DMS153 treated with DMSO at 0.1 percent for 48 hours (cell line): Measurements from ENCODE around the gene CPN2.

ENCODE experiments used
- DNase-seq: peaks from one replicate; lab custom pipeline; 2025; ENCODE audit not compliant: unreplicated experiment; lab: John Stamatoyannopoulos, UW

Gene CPN2

DNA sequence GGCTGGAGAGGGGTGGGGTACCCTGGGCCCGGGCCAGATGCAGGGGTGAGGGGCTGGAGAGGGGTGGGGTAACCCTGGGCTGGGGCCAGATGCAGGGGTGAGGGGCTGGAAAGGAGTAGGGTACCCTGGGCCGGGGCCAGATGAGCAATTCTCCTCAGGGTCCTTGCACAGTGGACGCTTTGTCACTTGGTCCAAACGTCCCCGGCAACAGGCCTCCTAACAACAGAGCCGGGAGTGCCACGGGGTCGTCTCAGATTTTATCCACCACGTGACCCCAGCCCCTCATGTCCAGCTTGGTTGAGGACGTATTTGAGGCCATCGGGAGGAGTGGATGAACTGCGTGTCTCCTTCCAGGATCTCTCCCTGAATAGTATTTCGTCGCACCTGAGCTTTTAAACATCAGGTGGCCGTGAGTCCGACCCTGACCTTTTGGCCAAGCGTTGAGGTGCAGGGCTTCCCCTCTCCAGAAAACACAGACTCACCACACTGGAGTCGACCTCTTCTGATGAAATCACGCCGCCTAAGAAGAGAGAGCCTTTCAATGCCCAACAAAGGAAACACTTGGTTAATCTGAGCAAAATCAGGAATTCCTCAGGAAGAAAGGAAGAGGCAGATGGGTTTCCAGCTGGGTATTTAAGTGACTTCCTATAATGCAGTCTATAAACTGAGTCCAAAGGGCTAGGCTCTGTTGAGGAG is 31.2 kb upstream of the CPN2 start:
- no peak for DNase-seq

DNA sequence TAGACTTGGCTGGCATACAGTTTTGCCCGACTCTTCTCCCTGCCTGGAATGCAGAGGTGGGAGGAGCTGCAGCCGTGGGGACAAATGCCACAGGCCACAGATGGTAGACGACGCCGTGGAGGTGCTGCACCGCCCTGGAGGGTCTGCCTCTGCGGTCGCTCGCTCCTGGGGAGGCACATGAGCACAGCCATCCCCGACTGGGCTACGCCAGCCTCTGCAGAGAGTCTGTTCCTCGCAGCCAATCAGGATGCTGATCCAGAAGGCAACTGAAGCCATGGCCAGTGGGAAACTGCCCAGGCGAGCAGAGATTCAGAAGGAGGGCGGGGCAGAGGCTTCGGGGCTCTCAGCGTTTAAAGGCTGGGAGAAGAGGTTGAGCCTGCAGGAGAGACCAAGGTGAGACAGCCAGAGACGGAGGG is 30.3 kb upstream of the CPN2 start:
- DNase-seq = peak; percentile 54

DNA sequence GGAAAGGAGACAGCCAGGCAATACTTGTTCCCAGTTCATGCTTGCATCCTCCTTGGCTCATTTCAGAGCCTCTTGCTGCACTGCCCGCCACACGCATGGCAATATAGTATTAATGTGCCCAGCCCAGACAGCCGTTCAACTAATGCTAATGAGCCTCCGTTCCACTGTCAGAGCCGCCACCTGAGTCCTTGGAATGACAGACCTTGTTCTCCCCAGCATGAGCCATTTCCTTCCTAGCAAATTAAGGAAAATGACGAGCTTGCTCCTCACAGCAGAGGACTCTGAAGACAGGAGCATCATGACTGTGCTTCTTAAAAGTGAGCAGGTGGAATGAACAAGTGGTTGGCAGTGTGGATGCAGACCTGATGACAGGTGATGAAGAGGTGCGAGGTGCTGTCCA is 29.2 kb upstream of the CPN2 start:
- no peak for DNase-seq

DNA sequence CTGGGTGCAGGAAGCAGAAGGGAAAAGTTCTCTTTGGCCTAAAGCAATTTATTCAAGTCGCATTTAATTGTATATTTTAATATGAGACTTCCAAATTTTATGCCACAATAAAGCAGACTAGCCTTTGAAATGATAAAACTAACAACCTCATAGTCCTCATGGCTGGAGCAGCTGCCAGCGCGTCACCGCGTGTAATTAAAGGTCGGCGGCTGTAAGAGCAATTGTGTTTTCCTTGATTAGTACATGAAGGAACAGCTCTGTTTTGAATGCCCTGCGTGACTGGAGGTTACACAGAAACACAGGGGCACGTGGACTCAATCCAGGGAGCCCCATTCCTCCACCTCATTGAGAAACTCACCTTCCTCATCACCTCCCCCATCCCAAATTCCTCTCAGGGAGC is 28.5 kb upstream of the CPN2 start:
- no peak for DNase-seq

DNA sequence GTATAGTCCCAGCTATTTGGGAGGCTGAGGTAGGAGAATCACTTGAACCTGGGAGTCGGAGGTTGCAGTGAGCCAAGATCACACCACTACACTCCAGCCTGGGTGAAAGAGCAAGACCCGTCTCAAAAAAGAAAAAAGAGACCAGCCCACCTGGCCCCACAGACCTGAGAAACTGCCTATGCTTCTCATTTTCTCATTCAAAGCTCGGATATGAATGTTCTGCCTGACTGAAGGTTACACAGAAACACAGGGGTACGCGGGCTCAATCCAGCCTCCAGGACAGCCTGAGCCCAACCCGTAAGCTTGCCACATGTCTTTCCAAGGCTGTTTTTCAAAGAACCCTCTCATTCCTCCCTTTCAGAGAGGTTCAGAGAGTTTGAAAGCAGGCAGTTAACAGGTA is 28.1 kb upstream of the CPN2 start:
- no peak for DNase-seq

DNA sequence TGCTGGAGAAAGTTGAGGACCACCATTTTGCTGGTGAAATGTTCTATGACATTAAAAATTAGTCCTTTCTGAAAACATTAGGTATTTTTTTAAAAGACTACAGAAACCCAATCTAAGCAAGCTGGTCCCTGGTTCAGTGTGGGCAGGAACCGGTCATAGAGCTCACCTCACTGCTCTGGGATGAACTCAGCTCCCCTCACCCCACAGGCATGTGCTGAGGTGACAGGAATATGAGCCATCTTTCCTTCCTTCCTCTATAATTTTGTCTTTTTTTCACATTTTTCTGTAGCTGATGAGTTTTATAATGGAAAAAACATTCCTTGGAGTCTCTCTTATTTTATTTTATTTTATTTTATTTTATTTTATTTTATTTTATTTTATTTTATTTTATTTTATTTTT is 26.6 kb upstream of the CPN2 start:
- DNase-seq = no peak

DNA sequence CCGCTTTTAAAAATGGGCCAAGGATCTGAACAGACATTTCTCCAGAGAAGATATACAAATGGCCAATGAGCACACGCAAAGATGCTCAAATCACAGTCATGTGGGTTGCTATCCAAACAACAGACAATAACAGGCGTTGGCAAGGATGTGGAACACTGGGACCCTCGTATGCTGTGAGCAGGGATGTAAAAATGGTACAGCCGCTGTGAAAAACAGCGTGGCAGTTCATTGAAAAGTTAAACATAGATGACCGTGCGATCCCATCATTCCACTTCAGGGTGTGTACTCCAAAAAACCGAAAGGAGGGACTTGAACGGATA is 25.1 kb upstream of the CPN2 start:
- no peak for DNase-seq

DNA sequence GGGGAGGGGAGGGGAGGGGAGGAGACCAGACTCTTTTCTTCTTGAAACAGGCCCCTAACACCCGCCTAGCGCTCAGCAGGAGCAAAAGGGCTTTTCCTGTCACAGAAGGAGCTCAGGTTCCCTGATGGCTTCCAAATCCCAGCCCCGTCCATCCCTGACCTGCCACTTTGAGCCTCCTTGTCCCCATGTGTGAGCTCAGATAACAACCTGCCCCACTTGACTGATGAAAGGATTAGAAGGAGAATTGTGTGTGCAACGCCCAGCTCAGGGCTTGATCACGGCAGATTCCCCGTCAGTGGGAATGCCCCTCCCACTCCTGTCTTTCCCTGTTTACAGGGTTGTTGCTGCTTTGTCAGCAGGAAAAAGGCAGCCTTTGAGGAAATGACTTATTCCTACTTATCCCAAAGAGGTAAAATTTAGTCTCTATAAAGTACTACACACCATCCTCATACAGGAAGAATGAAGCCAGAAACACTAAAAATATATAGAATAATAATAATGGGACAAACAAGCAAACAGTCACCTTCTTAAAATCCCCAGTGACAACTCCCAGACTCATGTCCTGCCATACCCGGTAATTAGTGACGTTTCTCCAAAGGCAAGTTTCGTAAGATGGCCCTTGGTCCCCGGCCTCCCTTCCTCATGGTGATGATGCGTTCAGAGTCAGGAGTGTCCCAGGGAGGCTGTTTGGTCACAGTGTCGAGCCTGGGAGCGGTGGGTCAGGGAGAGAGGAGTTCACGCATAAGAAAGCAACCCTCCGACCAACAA is 24.5 kb upstream of the CPN2 start:
- DNase-seq = peak; percentile 35

DNA sequence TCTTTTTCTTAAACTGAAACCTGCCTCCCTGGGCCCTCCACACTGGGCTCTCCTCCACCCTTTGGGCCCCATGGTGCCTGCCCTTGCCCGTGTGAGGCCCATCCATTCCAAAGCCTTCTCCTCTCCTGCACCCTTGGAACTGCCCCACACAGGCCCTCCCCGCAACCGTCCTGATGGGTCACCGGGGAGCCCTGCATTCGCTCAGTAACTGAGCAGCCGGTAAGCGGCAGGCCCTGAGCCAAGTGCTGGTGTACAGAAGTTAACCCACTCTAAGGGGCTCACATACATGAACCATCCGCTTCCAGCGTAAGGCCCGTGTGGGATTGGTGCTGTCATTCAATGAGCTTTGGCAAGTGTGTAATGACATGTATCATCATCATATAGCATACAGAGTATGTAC is 23.8 kb upstream of the CPN2 start:
- DNase-seq = no peak

DNA sequence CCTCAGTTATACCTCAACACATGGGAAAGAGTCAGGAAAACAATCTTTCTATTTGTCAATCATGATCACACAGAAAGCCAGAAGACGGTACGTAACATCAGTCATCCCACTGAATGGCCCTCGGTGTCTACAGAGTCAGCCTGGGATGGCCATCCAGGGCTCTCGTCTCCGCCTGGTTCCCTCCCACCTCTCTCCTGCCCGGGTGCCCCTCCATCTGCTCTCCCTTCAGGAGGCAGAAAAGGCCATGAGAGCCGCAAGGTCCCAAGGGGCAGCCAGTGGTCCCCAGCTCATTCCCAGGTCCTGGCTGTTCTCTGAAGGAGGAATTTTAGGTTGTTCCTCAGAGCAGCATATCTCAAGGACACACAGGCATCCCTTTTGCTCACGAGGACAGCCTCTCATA is 22.8 kb upstream of the CPN2 start:
- DNase-seq = no peak

DNA sequence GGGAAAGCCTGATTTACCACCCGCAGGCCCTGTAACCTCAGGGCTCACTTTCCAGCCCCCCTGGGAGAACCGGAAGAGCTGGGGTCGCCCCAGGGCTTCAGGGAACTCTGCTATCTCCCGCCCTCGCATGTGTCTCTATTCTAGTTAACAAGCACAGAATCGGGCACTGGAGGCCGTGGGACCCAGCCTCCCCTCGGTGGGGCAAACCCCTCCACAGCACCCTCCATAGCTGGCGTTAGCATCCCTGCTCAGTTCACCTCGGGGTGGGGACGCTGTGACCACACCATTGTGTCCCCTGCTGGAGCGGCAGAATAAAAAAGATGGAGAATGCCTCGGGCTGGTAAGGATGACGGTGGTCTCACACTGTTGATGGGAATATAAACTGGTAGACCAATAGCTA is 21.9 kb upstream of the CPN2 start:
- no peak for DNase-seq

DNA sequence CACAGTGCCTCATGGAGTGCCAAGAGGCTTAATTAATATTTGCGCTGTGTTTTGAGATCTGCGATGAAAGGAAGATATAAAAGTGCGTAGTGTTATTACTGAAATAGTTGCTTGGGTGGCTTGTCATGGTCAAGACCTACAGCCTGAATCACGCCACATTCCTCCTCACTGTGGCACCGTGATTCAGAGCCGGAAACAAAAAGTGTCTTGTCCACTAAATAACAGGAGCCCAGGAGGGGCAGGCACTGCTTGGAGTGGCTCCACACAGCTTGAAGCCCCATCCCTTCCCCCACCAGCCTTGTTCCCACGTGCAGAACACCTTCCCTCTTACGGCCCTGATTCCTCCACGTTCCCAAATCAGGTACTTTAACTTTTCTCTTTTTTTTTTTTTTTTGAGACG is 19.6 kb upstream of the CPN2 start:
- DNase-seq = no peak

DNA sequence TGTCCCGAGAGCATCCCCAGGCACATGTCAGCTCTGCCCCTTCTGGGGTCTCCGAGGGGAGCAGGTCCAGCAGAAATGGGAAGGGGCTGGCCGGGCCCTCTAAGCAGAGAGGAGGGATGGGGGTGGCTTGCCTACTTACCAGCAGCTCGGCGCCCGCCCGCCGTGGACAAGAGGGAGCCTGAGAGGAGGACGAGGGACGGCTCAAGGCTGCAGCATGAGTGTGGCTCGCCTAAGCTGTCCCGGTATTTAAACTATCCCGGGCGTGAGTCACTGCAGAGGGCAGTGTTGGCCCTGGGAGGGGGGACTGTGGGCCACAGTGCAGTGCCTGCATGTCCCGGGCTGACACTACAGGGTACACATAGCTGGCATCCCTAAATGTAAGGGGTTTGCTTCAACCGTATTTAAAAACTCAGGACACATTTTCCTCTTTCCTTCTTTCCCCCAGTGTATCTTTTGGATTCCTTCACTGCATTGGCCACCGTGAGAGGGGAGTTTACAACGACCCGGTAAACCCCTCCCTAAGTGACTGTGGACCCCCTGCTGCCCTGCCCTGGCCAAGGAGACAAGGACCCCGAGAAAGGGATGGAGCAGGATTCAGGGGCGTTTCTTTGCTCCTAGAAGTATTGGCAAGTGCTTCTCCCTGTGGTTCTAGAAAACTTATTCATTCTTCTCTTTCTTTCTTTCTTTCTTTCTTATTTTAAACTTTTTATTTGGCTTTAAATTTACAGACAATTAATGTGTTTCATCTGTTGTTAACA is 18.6 kb upstream of the CPN2 start, which contains the start of gene LRRC15:
LRRC15 (minus strand) TSS at position 222 of the 758 bp plus-strand sequence. CDS start 8,700 bp downstream, outside the sequence.
- DNase-seq = no peak

DNA sequence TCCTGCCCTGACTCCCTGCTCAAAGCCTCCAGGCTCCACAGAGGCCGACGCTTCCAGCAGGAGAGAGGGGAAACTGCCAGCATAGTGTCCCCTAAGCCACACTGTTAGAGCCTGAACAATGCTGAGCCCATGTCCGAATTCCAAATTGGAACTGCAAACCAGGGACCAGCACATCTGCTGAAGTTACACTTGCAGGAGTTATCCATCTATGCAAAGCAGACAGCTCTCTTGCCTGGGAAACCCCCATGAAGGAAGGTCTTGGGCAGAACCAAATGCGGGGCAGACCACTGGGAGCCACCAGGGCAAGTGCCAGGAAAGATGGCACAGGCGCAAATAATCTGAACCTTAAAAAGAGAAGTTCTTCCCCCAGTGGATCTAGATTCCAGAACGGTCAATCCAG is 17.8 kb upstream of the CPN2 start:
- DNase-seq = no peak

DNA sequence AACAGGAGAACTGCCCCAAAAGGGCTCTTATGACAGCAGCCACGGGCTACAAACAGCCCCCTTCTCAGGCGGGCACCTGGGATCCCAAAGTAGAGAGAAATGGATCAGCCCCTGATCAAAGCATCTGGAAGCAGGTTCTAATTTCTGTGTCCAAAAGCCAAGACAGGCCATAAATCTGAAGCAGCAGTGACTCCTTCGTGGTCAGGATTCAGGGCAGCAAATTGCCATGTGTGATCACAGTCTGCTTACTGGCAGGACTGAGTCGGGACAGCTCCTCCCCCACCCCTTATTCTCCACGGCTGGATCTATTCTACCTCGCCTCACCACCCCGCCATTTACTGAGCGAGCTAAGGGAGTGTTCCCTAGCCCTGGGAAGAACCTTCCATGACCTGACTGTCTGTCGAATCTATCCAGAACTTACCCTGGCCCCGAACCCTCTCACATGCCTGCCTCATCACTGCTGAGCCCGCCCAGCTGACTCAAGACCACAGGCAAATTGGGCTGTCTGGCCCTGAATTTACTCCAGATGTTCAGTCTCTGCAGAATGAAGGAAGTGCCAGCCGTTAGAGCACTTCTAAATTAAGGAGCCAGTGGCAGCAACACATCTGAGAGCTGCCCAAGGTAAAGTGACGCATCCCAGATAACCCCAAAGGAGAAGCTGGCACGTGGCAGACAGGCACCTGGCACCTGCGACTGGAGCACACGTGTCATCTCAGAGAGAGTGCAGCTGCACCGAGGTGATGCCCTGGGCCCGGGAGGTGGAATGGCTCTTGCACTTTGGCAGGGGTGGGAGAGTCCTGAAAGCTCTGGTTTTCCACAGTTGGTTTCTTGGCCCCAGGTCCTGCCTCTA is 17.1 kb upstream of the CPN2 start:
- DNase-seq = no peak

DNA sequence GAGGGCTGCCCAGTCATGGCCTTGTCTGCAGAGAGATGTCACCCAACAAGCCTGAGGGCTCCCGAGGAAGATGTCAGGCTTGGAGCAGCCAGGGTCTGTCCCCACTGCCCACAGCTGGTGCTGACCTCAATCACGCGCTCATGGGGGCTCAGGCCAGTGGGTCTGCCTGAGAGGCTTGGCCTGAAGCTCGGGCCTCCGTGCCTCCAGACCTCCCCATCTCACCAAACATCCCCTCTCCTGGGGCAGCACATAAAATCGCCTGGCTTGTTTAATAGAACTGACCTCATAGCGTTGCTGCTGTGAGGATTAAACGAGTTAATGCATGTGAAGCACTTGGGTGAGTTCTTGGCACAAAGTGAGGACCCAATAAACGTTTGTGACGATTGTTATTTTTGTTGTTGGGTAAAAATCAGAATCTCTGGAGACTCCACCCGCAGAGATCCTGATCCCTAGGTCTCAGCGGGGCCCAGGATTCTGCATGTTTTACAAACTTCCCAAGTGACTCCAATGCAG is 14.9 kb upstream of the CPN2 start:
- no peak for DNase-seq

DNA sequence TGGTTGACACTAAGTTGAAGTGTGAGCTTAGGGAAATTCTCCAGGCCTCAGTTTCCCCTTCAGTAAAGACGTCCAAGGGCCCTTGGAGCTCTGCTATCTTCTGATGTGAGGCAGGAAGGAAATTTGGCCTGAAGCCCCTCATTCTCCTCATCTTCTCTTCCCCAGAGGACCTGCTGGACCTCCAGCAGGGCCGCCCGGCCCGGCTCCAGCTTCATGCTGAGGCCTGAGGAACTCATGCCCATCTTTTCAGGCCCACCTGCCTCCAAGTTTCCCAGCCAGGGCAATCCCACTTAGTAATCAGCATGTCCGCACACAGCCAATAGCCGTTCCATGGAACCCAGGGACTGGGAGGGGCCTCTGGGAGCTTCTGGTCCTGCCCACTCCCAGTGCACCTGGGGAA is 14.4 kb upstream of the CPN2 start:
- DNase-seq = no peak

DNA sequence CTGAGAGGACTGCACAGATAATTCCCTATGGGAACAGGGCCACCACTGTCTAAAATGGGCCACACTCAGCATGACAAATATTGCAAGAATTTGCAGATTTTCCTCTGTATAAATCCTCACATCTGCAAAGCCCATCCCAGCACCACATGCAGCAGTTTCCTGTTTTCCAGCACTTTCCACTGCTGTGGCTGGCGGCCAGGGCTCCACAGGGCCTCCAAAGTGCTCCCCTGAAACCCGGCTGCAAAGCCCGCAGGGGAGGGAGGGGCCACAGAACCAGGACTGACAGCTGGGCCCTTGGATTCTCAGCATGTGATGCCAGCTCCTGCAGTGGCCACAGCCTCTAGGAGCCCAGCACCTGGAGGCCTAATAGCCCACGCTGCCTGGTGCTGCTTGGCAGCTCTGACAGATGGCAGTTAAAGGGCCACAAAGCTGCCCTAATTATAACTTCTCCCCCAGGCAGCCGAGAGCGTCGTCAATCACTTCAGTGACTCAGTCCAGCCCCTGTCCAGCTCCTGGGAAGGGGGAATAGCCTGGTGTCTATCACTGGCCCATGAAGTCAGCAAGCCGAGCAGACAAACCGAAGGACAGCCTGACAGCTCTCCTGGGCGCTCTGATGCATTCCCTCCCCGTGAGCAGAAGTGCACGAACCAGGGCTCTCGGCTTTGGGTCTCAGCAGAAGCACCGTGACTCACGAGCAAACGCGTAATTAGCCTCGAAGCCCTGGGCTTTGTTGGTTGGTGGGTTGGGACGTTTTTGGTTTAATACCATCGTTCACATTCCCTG is 13.7 kb upstream of the CPN2 start:
- no peak for DNase-seq

DNA sequence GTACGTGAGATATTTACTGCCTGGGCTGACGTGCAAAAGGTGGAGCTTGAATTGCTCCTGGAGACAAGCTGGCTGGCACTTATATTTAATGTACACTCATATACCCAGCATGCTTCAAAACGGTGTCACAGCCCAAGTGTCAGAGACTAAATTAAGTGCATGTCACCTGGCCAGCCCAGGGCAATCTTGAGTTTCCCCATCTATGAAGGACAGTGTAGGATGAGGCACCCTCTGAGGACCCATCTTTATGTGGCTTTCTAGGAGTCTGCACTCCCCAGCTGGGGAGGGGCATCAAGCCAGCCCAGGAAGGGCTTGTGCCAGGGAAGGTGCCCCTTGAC is 13.2 kb upstream of the CPN2 start:
- DNase-seq = no peak

DNA sequence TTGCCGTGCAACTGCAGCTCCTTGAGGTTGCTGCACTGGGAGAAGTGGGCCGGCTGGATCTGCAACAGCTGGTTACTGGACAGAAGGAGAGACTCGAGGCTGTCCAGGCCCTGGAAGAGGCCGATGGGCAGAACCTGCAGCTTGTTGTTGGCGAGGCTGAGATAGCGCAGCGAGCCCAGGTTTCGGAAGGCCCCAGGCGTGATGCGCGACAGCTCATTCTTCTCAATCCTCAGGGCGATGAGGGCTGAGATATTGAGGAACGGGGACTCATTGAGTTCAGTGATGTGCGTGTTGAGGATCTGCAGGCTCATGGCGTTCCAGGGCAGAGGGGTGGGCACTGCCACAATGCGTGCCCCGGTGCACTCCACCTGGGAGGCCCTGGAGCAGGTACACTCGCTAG is 9.4 kb upstream of the CPN2 start:
- DNase-seq = no peak
